Middle frontal gyrus (tissue), 1 donor: ENCODE data around the gene NAPG.
"Not testable (repeated sequence)": the region's sequence is repeated elsewhere in the genome, so short reads cannot be mapped to it uniquely, and the experiment has no call there.

Experiments used
- DNase-seq: peaks from one replicate; pipeline ENCODE4 v3.0.0-alpha.2; 2015; ENCODE audit warnings: low spot score; ENCODE audit errors: extremely low spot score

Gene NAPG

GRCh38 chr18:10577842-10578572 lies 52.2 kb downstream of the NAPG start:
- DNase-seq, result not testable (repeated sequence)

GRCh38 chr18:10578573-10578899 lies 52.7 kb downstream of the NAPG start:
- DNase-seq, result not testable (repeated sequence)

- DNase-seq, result no peak
Measured at GRCh38 chr18:10579079-10579867, 53.4 kb downstream of the NAPG start.

GRCh38 chr18:10580215-10580614 lies 54.4 kb downstream of the NAPG start:
- no peak for DNase-seq

GRCh38 chr18:10585260-10585659 lies 59.4 kb downstream of the NAPG start:
- DNase-seq, result no peak

- no peak for DNase-seq
Measured at GRCh38 chr18:10588975-10589374, 63.1 kb downstream of the NAPG start.

- DNase-seq, result no peak
Measured at GRCh38 chr18:10590412-10590811, 64.6 kb downstream of the NAPG start.

GRCh38 chr18:10591896-10592295 lies 66.1 kb downstream of the NAPG start:
- no peak for DNase-seq

GRCh38 chr18:10593366-10594022 lies 67.7 kb downstream of the NAPG start:
- not testable (repeated sequence) for DNase-seq

GRCh38 chr18:10595917-10596316 lies 70.1 kb downstream of the NAPG start:
- not testable (repeated sequence) for DNase-seq

GRCh38 chr18:10597695-10598094 lies 71.9 kb downstream of the NAPG start:
- DNase-seq, result not testable (repeated sequence)

- DNase-seq, result not testable (repeated sequence)
Measured at GRCh38 chr18:10600701-10601100, 74.9 kb downstream of the NAPG start.
